ENCODE results near the gene SLC35D1. TPM values are rescaled to one million over a fixed set of nuclear protein-coding genes. Genes with fewer than 3 reads are reported as not detected.

SLC35D1 gene
- polyA plus RNA-seq, 1 of the 3 experiments (the other 2 are of a cell fraction): 4.8 TPM

DNA sequence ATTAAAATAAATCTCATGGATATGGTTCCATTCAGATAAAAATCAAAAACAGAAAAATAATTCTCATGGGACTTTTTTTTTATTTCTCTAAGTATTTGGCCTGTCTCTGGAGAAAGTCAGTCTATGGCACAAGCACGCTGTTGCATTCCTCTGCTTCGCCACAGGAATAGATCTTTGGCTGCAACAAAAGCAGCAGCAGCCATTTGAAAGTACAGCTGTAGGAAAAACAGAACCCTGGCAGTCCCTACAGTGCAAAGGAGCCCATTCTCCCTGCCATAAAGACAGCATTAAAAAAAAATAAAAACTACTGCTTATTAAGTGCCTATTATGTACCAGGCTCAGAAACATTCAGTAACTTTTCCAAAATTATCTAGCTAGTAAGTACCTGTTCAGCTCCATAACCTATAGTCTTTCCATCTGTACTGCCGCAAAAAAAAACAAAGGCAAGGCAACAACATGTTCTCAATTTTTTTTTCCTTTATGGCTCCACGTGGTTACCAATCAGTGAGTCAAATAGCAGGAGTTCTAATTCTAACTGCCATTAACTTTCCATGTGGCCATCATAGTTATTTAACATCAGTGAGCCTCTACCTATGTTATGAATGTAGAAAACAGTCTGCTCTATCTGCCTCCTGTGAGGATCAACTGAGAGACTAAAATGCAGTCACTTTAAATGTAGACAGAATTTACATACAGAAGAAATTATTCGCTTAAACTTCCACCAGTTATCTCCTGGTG lies 22.7 kb downstream of the SLC35D1 start:
- Histone ChIP-seq H3K9me2 (no peaks in the 10 kb centered on the region), H4K20me1 (ENCODE audit: insufficient read depth) (no peaks in the 10 kb centered on the region), H3F3A (replicated peaks; ENCODE audit: insufficient read depth) (no peaks in the 10 kb centered on the region), H3K4me3 (ENCODE audit: low read depth in 2 of 2, low read length in 1 of 2) (no peak overlapping the region), H3K4me1 (ENCODE audit: control insufficient read depth in 1 of 2, insufficient read depth in 2 of 2, low read depth in 1 of 2, low read length in 1 of 2) (no peaks in the 10 kb centered on the region; a peak in 1 of 4 replicates), H3K27ac (ENCODE audit: low read depth in 2 of 2, low read length in 1 of 2) (no peak overlapping the region), H3K9me3 (no peaks in the 10 kb centered on the region), H2AFZ (ENCODE audit: low read depth) (no peak overlapping the region), H3K79me2 (ENCODE audit: insufficient read depth) (no peaks in the 10 kb centered on the region), H3K27me3 (ENCODE audit: insufficient read depth) (no peaks in the 10 kb centered on the region), H3K4me2 (no peak overlapping the region), H3K36me3 (replicated peaks in 1 of 2; ENCODE audit: control insufficient read depth in 1 of 2, insufficient read depth in 2 of 2, low read length in 1 of 2) (peaks cover 24 to 28% of the 10 kb centered on the region in 2 experiments), H3K9ac (no peak overlapping the region)
- TF ChIP-seq FOXM1 (IDR thresholded peaks at IDR 0.05; ENCODE audit: low read depth) (no peak), RCOR1 (IDR thresholded peaks at IDR 0.05; ENCODE audit: low read length) (no peak), SIN3A (IDR thresholded peaks at IDR 0.05; ENCODE audit: borderline replicate concordance, low read depth, low read length) (no peak), POLR2AphosphoS5 (IDR thresholded peaks at IDR 0.05; ENCODE audit: low read depth, low read length) (no peak), GATA2 (CRISPR knock-in tag; IDR thresholded peaks at IDR 0.05) (no peak), TEAD4 (IDR thresholded peaks at IDR 0.05; ENCODE audit: borderline replicate concordance, insufficient read depth) (no peak), JUND (IDR thresholded peaks at IDR 0.05) (no peak)
- TF ChIP-seq, protein P1, sequence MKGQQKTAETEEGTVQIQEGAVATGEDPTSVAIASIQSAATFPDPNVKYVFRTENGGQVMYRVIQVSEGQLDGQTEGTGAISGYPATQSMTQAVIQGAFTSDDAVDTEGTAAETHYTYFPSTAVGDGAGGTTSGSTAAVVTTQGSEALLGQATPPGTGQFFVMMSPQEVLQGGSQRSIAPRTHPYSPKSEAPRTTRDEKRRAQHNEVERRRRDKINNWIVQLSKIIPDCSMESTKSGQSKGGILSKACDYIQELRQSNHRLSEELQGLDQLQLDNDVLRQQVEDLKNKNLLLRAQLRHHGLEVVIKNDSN (IDR thresholded peaks at IDR 0.05; ENCODE audit: borderline replicate concordance, low read depth): no peak
- TF ChIP-seq, protein P2, sequence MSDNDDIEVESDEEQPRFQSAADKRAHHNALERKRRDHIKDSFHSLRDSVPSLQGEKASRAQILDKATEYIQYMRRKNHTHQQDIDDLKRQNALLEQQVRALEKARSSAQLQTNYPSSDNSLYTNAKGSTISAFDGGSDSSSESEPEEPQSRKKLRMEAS (IDR thresholded peaks at IDR 0.05; ENCODE audit: low read depth): no peak
- TF ChIP-seq, protein P3, sequence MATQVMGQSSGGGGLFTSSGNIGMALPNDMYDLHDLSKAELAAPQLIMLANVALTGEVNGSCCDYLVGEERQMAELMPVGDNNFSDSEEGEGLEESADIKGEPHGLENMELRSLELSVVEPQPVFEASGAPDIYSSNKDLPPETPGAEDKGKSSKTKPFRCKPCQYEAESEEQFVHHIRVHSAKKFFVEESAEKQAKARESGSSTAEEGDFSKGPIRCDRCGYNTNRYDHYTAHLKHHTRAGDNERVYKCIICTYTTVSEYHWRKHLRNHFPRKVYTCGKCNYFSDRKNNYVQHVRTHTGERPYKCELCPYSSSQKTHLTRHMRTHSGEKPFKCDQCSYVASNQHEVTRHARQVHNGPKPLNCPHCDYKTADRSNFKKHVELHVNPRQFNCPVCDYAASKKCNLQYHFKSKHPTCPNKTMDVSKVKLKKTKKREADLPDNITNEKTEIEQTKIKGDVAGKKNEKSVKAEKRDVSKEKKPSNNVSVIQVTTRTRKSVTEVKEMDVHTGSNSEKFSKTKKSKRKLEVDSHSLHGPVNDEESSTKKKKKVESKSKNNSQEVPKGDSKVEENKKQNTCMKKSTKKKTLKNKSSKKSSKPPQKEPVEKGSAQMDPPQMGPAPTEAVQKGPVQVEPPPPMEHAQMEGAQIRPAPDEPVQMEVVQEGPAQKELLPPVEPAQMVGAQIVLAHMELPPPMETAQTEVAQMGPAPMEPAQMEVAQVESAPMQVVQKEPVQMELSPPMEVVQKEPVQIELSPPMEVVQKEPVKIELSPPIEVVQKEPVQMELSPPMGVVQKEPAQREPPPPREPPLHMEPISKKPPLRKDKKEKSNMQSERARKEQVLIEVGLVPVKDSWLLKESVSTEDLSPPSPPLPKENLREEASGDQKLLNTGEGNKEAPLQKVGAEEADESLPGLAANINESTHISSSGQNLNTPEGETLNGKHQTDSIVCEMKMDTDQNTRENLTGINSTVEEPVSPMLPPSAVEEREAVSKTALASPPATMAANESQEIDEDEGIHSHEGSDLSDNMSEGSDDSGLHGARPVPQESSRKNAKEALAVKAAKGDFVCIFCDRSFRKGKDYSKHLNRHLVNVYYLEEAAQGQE (IDR thresholded peaks at IDR 0.05; ENCODE audit: low read depth, low read length): no peak
- TF ChIP-seq, protein P4, sequence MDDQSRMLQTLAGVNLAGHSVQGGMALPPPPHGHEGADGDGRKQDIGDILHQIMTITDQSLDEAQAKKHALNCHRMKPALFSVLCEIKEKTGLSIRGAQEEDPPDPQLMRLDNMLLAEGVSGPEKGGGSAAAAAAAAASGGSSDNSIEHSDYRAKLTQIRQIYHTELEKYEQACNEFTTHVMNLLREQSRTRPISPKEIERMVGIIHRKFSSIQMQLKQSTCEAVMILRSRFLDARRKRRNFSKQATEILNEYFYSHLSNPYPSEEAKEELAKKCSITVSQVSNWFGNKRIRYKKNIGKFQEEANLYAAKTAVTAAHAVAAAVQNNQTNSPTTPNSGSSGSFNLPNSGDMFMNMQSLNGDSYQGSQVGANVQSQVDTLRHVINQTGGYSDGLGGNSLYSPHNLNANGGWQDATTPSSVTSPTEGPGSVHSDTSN (IDR thresholded peaks at IDR 0.05): no peak
- TF ChIP-seq, protein P5, sequence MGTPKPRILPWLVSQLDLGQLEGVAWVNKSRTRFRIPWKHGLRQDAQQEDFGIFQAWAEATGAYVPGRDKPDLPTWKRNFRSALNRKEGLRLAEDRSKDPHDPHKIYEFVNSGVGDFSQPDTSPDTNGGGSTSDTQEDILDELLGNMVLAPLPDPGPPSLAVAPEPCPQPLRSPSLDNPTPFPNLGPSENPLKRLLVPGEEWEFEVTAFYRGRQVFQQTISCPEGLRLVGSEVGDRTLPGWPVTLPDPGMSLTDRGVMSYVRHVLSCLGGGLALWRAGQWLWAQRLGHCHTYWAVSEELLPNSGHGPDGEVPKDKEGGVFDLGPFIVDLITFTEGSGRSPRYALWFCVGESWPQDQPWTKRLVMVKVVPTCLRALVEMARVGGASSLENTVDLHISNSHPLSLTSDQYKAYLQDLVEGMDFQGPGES (IDR thresholded peaks at IDR 0.05; ENCODE audit: low read depth, low read length): no peak
- CTCF ChIA-PET: no interaction called here
- POLR2A ChIA-PET: no interaction called here
- no peak for DNase-seq
- 85% methylated on average over 5 of the region's 5 CpGs for WGBS (ENCODE audit: low lambda C conversion rate)
